Activated CD4-positive, alpha-beta memory T cell treated with anti-CD3 and anti-CD28 coated beads, Interleukin-2, amount 10 ng/mL, durations not matched to agents 7 days and 5 days (primary cell): ENCODE results near the gene EHBP1L1. TPM values are rescaled to one million over a fixed set of nuclear protein-coding genes. Genes with fewer than 3 reads are reported as not detected.

Experiments
- CTCF ChIA-PET: fragments of 350-600 bp; sonication (Branson Sonifier 250); formaldehyde crosslinking; loops from one replicate; lab custom pipeline; 2021; ENCODE audit warnings: antibody characterized with exemption, inconsistent platforms; lab: Charles Lee
- POLR2A ChIA-PET: fragments of 350-600 bp; sonication (Branson Sonifier 250); formaldehyde crosslinking; loops from one replicate; lab custom pipeline; 2021; ENCODE audit warnings: antibody characterized with exemption; lab: Charles Lee
- DNase-seq: peaks from one replicate; pipeline ENCODE4 v3.0.0-alpha.2; 2020
- H3K27ac Mint-ChIP-seq: one replicate; pipeline ENCODE4 v1.8.0; 2021; ENCODE audit warnings: mild to moderate bottlenecking, mixed read lengths
- H3K27me3 Mint-ChIP-seq: one replicate; pipeline ENCODE4 v1.8.0; 2021; ENCODE audit warnings: mixed read lengths
- H3K36me3 Mint-ChIP-seq: one replicate; pipeline ENCODE4 v1.8.0; 2021; ENCODE audit warnings: low read depth, mixed read lengths
- H3K4me1 Mint-ChIP-seq: one replicate; pipeline ENCODE4 v1.8.0; 2021; ENCODE audit warnings: mixed read lengths
- H3K4me3 Mint-ChIP-seq: one replicate; pipeline ENCODE4 v1.8.0; 2021; ENCODE audit warnings: mild to moderate bottlenecking, mixed read lengths
- H3K9me3 Mint-ChIP-seq: one replicate; pipeline ENCODE4 v1.8.0; 2021; ENCODE audit warnings: mixed read lengths
- total RNA-seq, 2 experiments: library from RNA; stranded (reverse); gene quantifications; one replicate each; pipeline ENCODE4 v1.2.3, GENCODE V29; 2021

EHBP1L1 gene
- total RNA-seq, 2 experiments from 2014 or later: 118 to 119 TPM

- no peak for DNase-seq
- ChIA-PET CTCF (interaction anchor here (1.1 to 1.5 kb wide), 2 partner anchors 13 to 34 kb away, joined by 3 read pairs; partner anchors contain the start of gene FAM89B), POLR2A (interaction anchor here (0.6 to 1.2 kb wide), 3 partner anchors 13 to 48 kb away, joined by 3 to 6 read pairs (median 3); partner anchors contain the start of gene SCYL1)
- peaks cover 19% of the 10 kb centered on the region for H3K4me1 Mint-ChIP-seq
- H3K27ac Mint-ChIP-seq: no peak overlapping the region
- H3K27me3 Mint-ChIP-seq: no peaks in the 10 kb centered on the region
- no peaks in the 10 kb centered on the region for H3K9me3 Mint-ChIP-seq
- H3K36me3 Mint-ChIP-seq: peaks cover 21% of the 10 kb centered on the region
- H3K4me3 Mint-ChIP-seq: no peak overlapping the region
These were observed 37.5 kb upstream of the EHBP1L1 start for GRCh38 chr11:65538232-65538914.

- Mint-ChIP-seq H3K9me3 (no peaks in the 10 kb centered on the region), H3K36me3 (peaks cover 24% of the 10 kb centered on the region), H3K27me3 (no peaks in the 10 kb centered on the region)
These were observed 36.7 kb upstream of the EHBP1L1 start for GRCh38 chr11:65538915-65539743.

GRCh38 chr11:65539744-65540289, 36.0 kb upstream of the EHBP1L1 start:
- POLR2A ChIA-PET: interaction anchor here (0.8 to 3.7 kb wide), 16 partner anchors 13 to 205 kb away, joined by 3 to 54 read pairs (median 10); partner anchors contain the start of genes EHBP1L1, FAM89B, MALAT1 and PCNX3
- Mint-ChIP-seq H3K4me3 (peak overlapping the region; percentile 80), H3K36me3 (peaks cover 24% of the 10 kb centered on the region), H3K9me3 (no peaks in the 10 kb centered on the region), H3K27ac (peak overlapping the region; percentile 71), H3K4me1 (peaks cover 24% of the 10 kb centered on the region), H3K27me3 (no peaks in the 10 kb centered on the region)
- no peak for DNase-seq
- CTCF ChIA-PET: interaction anchor here (0.7 to 6.3 kb wide), 25 partner anchors 9 to 278 kb away, joined by 3 to 88 read pairs (median 6); partner anchors contain the start of genes EHBP1L1, FAM89B, FRMD8 and PCNX3

More at GRCh38 chr11:65538915-65539743, 36.7 kb upstream of the EHBP1L1 start:
- POLR2A ChIA-PET: interaction anchor here (0.6 to 3.7 kb wide), 10 partner anchors 13 to 76 kb away, joined by 3 to 54 read pairs (median 14); partner anchors contain the start of genes EHBP1L1, FAM89B, PCNX3 and SCYL1
- H3K4me1 Mint-ChIP-seq: peaks cover 20% of the 10 kb centered on the region
- CTCF ChIA-PET: interaction anchor here (1.1 to 6.3 kb wide), 13 partner anchors 9 to 150 kb away, joined by 3 to 88 read pairs (median 14); partner anchors contain the start of genes EHBP1L1, FAM89B, PCNX3 and SIPA1
- DNase-seq: no peak
- H3K27ac Mint-ChIP-seq: no peak overlapping the region
- H3K4me3 Mint-ChIP-seq: no peak overlapping the region

- Mint-ChIP-seq H3K27ac (peak overlapping the region; percentile 74), H3K27me3 (no peaks in the 10 kb centered on the region)
- CTCF ChIA-PET: interaction anchor here (0.6 to 6.3 kb wide), 32 partner anchors 9 to 277 kb away, joined by 3 to 88 read pairs (median 5); partner anchors contain the start of genes DPF2, EHBP1L1, FAM89B and FRMD8
These were observed 35.4 kb upstream of the EHBP1L1 start for GRCh38 chr11:65540290-65541092.

GRCh38 chr11:65541093-65541982, 34.5 kb upstream of the EHBP1L1 start:
- Mint-ChIP-seq H3K4me3 (peak overlapping the region; percentile 80), H3K4me1 (peaks cover 37% of the 10 kb centered on the region), H3K27me3 (no peaks in the 10 kb centered on the region), H3K27ac (peak overlapping the region; percentile 70), H3K36me3 (peaks cover 27% of the 10 kb centered on the region), H3K9me3 (no peaks in the 10 kb centered on the region)
- ChIA-PET CTCF (interaction anchor here (0.6 to 6.3 kb wide), 27 partner anchors 8 to 207 kb away, joined by 3 to 88 read pairs (median 5); partner anchors contain the start of genes DPF2, EHBP1L1, FAM89B and FRMD8), POLR2A (interaction anchor here (0.7 to 3.7 kb wide), 19 partner anchors 11 to 677 kb away, joined by 3 to 54 read pairs (median 10); partner anchors contain the start of genes EHBP1L1, FAM89B, MALAT1 and NEAT1)
- DNase-seq: no peak

More at GRCh38 chr11:65540290-65541092, 35.4 kb upstream of the EHBP1L1 start:
- POLR2A ChIA-PET: interaction anchor here (0.8 to 3.7 kb wide), 19 partner anchors 11 to 206 kb away, joined by 3 to 54 read pairs (median 10); partner anchors contain the start of genes EHBP1L1, FAM89B, MALAT1 and NEAT1
- Mint-ChIP-seq H3K36me3 (peaks cover 27% of the 10 kb centered on the region), H3K9me3 (no peaks in the 10 kb centered on the region), H3K4me1 (peaks cover 30% of the 10 kb centered on the region), H3K4me3 (peak overlapping the region; percentile 80)
- DNase-seq: peak; percentile 92

- Mint-ChIP-seq H3K4me1 (peaks cover 45% of the 10 kb centered on the region), H3K27ac (peak overlapping the region; percentile 56), H3K27me3 (no peaks in the 10 kb centered on the region), H3K36me3 (peaks cover 18% of the 10 kb centered on the region), H3K4me3 (no peak overlapping the region), H3K9me3 (no peaks in the 10 kb centered on the region)
- no peak for DNase-seq
- ChIA-PET POLR2A (interaction anchor here (0.6 to 3.7 kb wide), 6 partner anchors 23 to 1195 kb away, joined by 3 to 26 read pairs (median 6); partner anchors contain the start of genes EHBP1L1 and NEAT1), CTCF (interaction anchor here (0.9 to 6.3 kb wide), 7 partner anchors 9 to 126 kb away, joined by 4 to 88 read pairs (median 37); partner anchors contain the start of genes FAM89B and ZNRD2)
These were observed 33.0 kb upstream of the EHBP1L1 start for GRCh38 chr11:65542738-65543390.

- peaks cover 53% of the 10 kb centered on the region for H3K4me1 Mint-ChIP-seq
These were observed 30.0 kb upstream of the EHBP1L1 start for GRCh38 chr11:65545853-65546216.

GRCh38 chr11:65546217-65546958, 29.5 kb upstream of the EHBP1L1 start:
- H3K27ac Mint-ChIP-seq: peak overlapping the region; percentile 82
- ChIA-PET POLR2A (interaction anchor here (0.7 to 3.4 kb wide), 17 partner anchors 9 to 123 kb away, joined by 3 to 21 read pairs (median 5); partner anchors contain the start of genes EHBP1L1, NEAT1, PCNX3 and SCYL1), CTCF (interaction anchor here (0.6 to 1.7 kb wide), 11 partner anchors 16 to 1215 kb away, joined by 3 to 12 read pairs (median 3); partner anchors contain the start of gene EHBP1L1)
- peak; percentile 98 for DNase-seq
- H3K9me3 Mint-ChIP-seq: no peaks in the 10 kb centered on the region
- peak overlapping the region; percentile 73 for H3K4me3 Mint-ChIP-seq
- H3K4me1 Mint-ChIP-seq: peaks cover 51% of the 10 kb centered on the region
- no peaks in the 10 kb centered on the region for H3K27me3 Mint-ChIP-seq
- peaks cover 30% of the 10 kb centered on the region for H3K36me3 Mint-ChIP-seq

More at GRCh38 chr11:65545853-65546216, 30.0 kb upstream of the EHBP1L1 start:
- ChIA-PET CTCF (interaction anchor here (0.6 to 1.7 kb wide), 6 partner anchors 16 to 1214 kb away, joined by 3 to 12 read pairs (median 4); partner anchors contain the start of genes EHBP1L1 and KAT5), POLR2A (interaction anchor here (1.2 to 3.4 kb wide), 10 partner anchors 9 to 70 kb away, joined by 4 to 21 read pairs (median 9); partner anchors contain the start of genes EHBP1L1, PCNX3 and ZNRD2)
- Mint-ChIP-seq H3K27me3 (no peaks in the 10 kb centered on the region), H3K9me3 (no peaks in the 10 kb centered on the region), H3K27ac (peak overlapping the region; percentile 82), H3K36me3 (peaks cover 28% of the 10 kb centered on the region), H3K4me3 (peak overlapping the region; percentile 73)
- no peak for DNase-seq

- Mint-ChIP-seq H3K4me1 (peaks cover 58% of the 10 kb centered on the region), H3K27me3 (no peaks in the 10 kb centered on the region)
- POLR2A ChIA-PET: interaction anchor here (0.8 to 3.4 kb wide), 9 partner anchors 9 to 68 kb away, joined by 3 to 21 read pairs (median 9); partner anchors contain the start of genes EHBP1L1, PCNX3, SCYL1 and ZNRD2
These were observed 28.3 kb upstream of the EHBP1L1 start for GRCh38 chr11:65547446-65548125.

More at GRCh38 chr11:65547446-65548125, 28.3 kb upstream of the EHBP1L1 start:
- Mint-ChIP-seq H3K36me3 (peaks cover 39% of the 10 kb centered on the region), H3K27ac (peak overlapping the region; percentile 58), H3K9me3 (no peaks in the 10 kb centered on the region), H3K4me3 (peak overlapping the region; percentile 73)
- CTCF ChIA-PET: interaction anchor here (0.6 to 1.7 kb wide), 8 partner anchors 24 to 408 kb away, joined by 3 to 12 read pairs (median 3); partner anchors contain the start of gene EHBP1L1
- no peak for DNase-seq
